GM20000 (cell line): ENCODE data around the gene FBXO5.

Experiments
- DNase-seq: peaks from one replicate; pipeline ENCODE4 v3.0.0; 2012; ENCODE audit warnings: low spot score
- TF ChIP-seq, protein P1 (sequence below): IDR thresholded peaks from 2 replicates; pipeline ENCODE4 v1.5.1; 2012; ENCODE audit warnings: mild to moderate bottlenecking, control low read depth; ENCODE audit errors: extremely low read depth, missing control alignments

FBXO5 gene, protein sequence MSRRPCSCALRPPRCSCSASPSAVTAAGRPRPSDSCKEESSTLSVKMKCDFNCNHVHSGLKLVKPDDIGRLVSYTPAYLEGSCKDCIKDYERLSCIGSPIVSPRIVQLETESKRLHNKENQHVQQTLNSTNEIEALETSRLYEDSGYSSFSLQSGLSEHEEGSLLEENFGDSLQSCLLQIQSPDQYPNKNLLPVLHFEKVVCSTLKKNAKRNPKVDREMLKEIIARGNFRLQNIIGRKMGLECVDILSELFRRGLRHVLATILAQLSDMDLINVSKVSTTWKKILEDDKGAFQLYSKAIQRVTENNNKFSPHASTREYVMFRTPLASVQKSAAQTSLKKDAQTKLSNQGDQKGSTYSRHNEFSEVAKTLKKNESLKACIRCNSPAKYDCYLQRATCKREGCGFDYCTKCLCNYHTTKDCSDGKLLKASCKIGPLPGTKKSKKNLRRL

GRCh38 chr6:152982904-152983636 is at the start of gene FBXO5:
TSS of gene FBXO5 (minus strand) at chr6:152983041. CDS start at chr6:152982959, 82 bp downstream.
- DNase-seq: peak; percentile 96
- TF ChIP-seq, protein P1, sequence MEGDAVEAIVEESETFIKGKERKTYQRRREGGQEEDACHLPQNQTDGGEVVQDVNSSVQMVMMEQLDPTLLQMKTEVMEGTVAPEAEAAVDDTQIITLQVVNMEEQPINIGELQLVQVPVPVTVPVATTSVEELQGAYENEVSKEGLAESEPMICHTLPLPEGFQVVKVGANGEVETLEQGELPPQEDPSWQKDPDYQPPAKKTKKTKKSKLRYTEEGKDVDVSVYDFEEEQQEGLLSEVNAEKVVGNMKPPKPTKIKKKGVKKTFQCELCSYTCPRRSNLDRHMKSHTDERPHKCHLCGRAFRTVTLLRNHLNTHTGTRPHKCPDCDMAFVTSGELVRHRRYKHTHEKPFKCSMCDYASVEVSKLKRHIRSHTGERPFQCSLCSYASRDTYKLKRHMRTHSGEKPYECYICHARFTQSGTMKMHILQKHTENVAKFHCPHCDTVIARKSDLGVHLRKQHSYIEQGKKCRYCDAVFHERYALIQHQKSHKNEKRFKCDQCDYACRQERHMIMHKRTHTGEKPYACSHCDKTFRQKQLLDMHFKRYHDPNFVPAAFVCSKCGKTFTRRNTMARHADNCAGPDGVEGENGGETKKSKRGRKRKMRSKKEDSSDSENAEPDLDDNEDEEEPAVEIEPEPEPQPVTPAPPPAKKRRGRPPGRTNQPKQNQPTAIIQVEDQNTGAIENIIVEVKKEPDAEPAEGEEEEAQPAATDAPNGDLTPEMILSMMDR: no peak

GRCh38 chr6:153032255-153032882 is 49.5 kb upstream of the FBXO5 start:
- peak; percentile 4 for DNase-seq
- TF ChIP-seq, protein P1: no peak

GRCh38 chr6:153031335-153031955 is 48.6 kb upstream of the FBXO5 start:
- DNase-seq: no peak
- TF ChIP-seq, protein P1: no peak

GRCh38 chr6:153028963-153029362 is 46.1 kb upstream of the FBXO5 start:
- no peak for DNase-seq
- TF ChIP-seq, protein P1: no peak

DNA sequence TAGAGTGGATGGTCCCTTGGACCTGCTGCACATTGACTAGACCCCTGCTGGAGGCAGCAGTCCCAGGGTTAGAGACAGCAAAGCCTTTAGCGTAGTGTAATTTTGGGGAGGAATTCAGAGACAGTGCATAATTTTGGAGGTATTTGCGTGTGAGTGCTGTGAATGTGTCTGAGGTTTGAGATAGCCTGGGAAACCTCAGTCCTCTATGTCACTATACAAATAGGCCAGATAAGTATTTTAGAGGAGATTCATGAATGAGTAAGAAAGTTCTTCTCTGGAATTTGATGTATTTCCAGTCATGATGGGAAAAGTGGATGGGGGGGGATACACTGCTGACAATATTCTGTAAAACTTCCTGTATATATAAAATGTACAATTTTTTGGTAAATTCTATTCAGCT is 45.4 kb upstream of the FBXO5 start:
- no peak for DNase-seq
- TF ChIP-seq, protein P1: no peak

- no peak for DNase-seq
- TF ChIP-seq, protein P1: no peak
These were observed 44.6 kb upstream of the FBXO5 start for GRCh38 chr6:153027480-153027879.
